OCI-LY7 (cell line): ENCODE results near the gene GPHN. TPM values are rescaled to one million over a fixed set of nuclear protein-coding genes. Genes with fewer than 3 reads are reported as not detected.

Source experiments
- BruUV-seq: library from RNA; stranded (reverse); fragments of 400-500 nt; replicated peaks from 2 replicates; lab custom pipeline; 2021; lab: Mats Ljungman, UMichigan
- CTCF ChIA-PET: fragments of 300-600 bp; sonication (Branson Sonifier 250); formaldehyde crosslinking; loops from one replicate; lab custom pipeline; 2022; ENCODE audit warnings: antibody characterized with exemption; ENCODE audit not compliant: unreplicated experiment; lab: Charles Lee
- POLR2A ChIA-PET: fragments of 300-600 bp; sonication (Branson Sonifier 250); formaldehyde crosslinking; loops from one replicate; lab custom pipeline; 2022; ENCODE audit warnings: antibody characterized with exemption; lab: Charles Lee
- DNase-seq: peaks from one replicate; pipeline ENCODE4 v3.0.0-alpha.2; 2015; ENCODE audit warnings: low spot score
- H2AFZ ChIP-seq: fragments of 200-600 bp; sonication (generic), shearing (Covaris generic); 2 replicates; pipeline ENCODE4 v1.6.1; 2014; ENCODE audit warnings: mild to moderate bottlenecking, antibody characterized with exemption, low read length, moderate library complexity
- H3K27ac ChIP-seq: fragments of 200-600 bp; sonication (generic); 2 replicates; pipeline ENCODE4 v1.5.1; 2014; ENCODE audit warnings: mixed run types, low read depth, mild to moderate bottlenecking, moderate library complexity, low read length, inconsistent platforms; ENCODE audit not compliant: poor library complexity, severe bottlenecking
- H3K36me3 ChIP-seq: fragments of 200-600 bp; sonication (generic); 2 replicates; pipeline ENCODE4 v1.6.1; 2014; ENCODE audit warnings: mild to moderate bottlenecking, antibody characterized with exemption, low read length, moderate library complexity, mixed read lengths; ENCODE audit not compliant: insufficient read depth
- H3K4me1 ChIP-seq: fragments of 200-600 bp; sonication (generic); 2 replicates; pipeline ENCODE4 v1.5.1; 2014; ENCODE audit warnings: mild to moderate bottlenecking, low read length; ENCODE audit not compliant: insufficient read depth, poor library complexity, severe bottlenecking
- H3K4me2 ChIP-seq: fragments of 200-600 bp; sonication (generic); 2 replicates; pipeline ENCODE4 v1.6.1; 2014; ENCODE audit warnings: mild to moderate bottlenecking, low read length
- H3K4me3 ChIP-seq: fragments of 200-600 bp; sonication (generic); 2 replicates; pipeline ENCODE4 v1.5.1; 2014; ENCODE audit warnings: mild to moderate bottlenecking, low read depth, low read length; ENCODE audit not compliant: poor library complexity, severe bottlenecking
- H3K79me2 ChIP-seq: fragments of 200-600 bp; sonication (generic); 2 replicates; pipeline ENCODE4 v1.6.1; 2016; ENCODE audit warnings: low read depth, mild to moderate bottlenecking, low read length, moderate library complexity, mixed read lengths; ENCODE audit not compliant: insufficient read depth
- H3K9me2 ChIP-seq: fragments of 200-600 bp; sonication (generic); 2 replicates; pipeline ENCODE4 v1.6.1; 2016; ENCODE audit warnings: mild to moderate bottlenecking, low read length, mixed read lengths; ENCODE audit not compliant: insufficient read depth
- H3K9me3 ChIP-seq: fragments of 200-600 bp; sonication (generic); 2 replicates; pipeline ENCODE4 v1.6.1; 2014; ENCODE audit warnings: mild to moderate bottlenecking, mixed run types, low read length, mixed read lengths
- H4K20me1 ChIP-seq: fragments of 200-600 bp; sonication (generic); 2 replicates; pipeline ENCODE4 v1.6.1; 2014; ENCODE audit warnings: mild to moderate bottlenecking, antibody characterized with exemption, low read length, moderate library complexity, mixed read lengths; ENCODE audit not compliant: insufficient read depth
- CTCF ChIP-seq: fragments of 200-600 bp; sonication (generic); conservative IDR thresholded peaks from 2 replicates; pipeline ENCODE4 v1.5.1; 2014; ENCODE audit warnings: mild to moderate bottlenecking, antibody characterized with exemption, low read length, moderate library complexity, mixed read lengths
- EZH2phosphoT487 ChIP-seq: fragments of 200-600 bp; sonication (generic); IDR thresholded peaks from 2 replicates; pipeline ENCODE4 v1.6.1; 2018; ENCODE audit warnings: low read depth, borderline replicate concordance, mild to moderate bottlenecking, mixed run types, antibody characterized with exemption, low read length, moderate library complexity, mixed read lengths
- intact Hi-C: fragments of 100-400 bp; cut with micrococcal nuclease; formaldehyde crosslinking; loops from one replicate; pipeline ENCODE4 v1.10.0; 2022; ENCODE audit not compliant: unreplicated experiment
- total RNA-seq, 2 experiments: library from RNA; depleted of rRNA in 1 of 2; stranded (reverse); fragments of >200 nt in 1 of 2; shearing (Covaris generic) in 1 of 2; gene quantifications; 2 replicates each; pipeline ENCODE4 v1.2.3, GENCODE V29; 2014 to 2022

Gene GPHN
- total RNA-seq, 2 experiments from 2014 or later, result not detected

DNA sequence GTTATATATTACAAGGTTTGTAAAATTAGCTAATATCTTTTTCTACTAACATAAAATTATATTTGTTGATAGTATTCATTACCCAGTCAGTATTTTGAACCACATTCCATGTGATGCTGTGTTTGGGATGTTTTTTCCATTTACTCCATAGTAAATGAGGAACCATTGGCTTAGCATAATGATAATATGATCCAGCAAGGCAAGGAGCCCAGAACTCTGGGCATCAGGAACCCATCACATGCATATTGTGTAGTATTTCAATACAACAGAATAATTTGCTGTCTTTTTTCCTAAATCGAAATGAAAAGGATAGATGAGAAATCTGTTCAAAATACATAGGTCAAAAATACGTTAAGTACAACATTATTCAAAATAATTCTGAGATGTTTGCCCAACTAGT lies 632.6 kb downstream of the GPHN start:
- no peak overlapping the region for H3K4me2 ChIP-seq
- no peaks in the 10 kb centered on the region for H3K9me3 ChIP-seq
- ChIA-PET CTCF (no interaction called here), POLR2A (no interaction called here)
- H3K27ac ChIP-seq, result no peak overlapping the region
- H3K9me2 ChIP-seq, result no peaks in the 10 kb centered on the region
- no peak overlapping the region for H3K4me3 ChIP-seq
- H2AFZ ChIP-seq, result no peak overlapping the region
- no TSS peak for BruUV-seq
- no peaks in the 10 kb centered on the region for H3K4me1 ChIP-seq
- H4K20me1 ChIP-seq, result no peaks in the 10 kb centered on the region
- no peak for DNase-seq
- H3K36me3 ChIP-seq, result no peaks in the 10 kb centered on the region
- intact Hi-C loops, result no loop called here
- no peaks in the 10 kb centered on the region for H3K79me2 ChIP-seq
- no peak for TF ChIP-seq EZH2phosphoT487
- no peak for TF ChIP-seq CTCF

DNA sequence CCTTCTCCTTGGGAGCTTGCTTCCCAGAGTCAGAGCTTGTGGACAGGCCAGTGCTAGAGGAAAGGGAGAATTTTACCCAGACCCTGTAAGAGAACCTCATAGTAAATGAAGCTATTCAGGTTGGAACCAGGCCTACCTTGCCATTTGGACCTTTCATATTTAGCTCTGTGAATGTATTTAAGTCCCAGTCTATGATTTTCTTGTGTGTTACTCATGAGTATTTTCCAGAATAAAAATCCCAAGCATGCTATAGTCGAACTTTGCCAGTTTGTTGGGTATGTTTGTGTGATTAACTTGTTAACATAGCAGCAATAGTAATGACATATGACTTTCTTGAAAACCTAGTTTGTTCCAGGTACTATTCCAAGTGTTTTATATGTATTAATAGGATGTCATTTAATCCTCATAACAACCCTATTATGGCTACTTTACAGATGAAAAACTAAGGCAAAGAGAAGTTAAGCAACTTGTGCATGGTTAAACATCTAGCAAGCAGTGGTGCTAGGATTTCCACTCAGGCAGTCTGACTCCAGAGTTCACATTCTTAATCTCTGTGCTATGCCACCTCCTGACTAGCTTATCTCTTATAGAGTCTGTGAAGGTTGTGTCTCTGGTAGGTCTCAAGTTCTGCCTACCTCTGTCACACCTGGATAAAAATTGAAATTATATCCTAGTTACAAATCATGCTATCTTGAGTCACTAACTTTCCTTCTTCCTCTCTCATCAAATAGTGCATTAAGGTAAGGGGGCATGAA lies 633.4 kb downstream of the GPHN start:
- no peak for DNase-seq
- Histone ChIP-seq H3K27ac (no peak overlapping the region), H3K36me3 (no peaks in the 10 kb centered on the region), H3K9me2 (no peaks in the 10 kb centered on the region), H3K4me3 (no peak overlapping the region), H3K4me2 (no peak overlapping the region), H2AFZ (no peak overlapping the region), H3K79me2 (no peaks in the 10 kb centered on the region), H4K20me1 (no peaks in the 10 kb centered on the region), H3K4me1 (no peaks in the 10 kb centered on the region), H3K9me3 (no peaks in the 10 kb centered on the region)
- BruUV-seq, result no TSS peak
- CTCF ChIA-PET, result no interaction called here
- POLR2A ChIA-PET, result no interaction called here
- TF ChIP-seq CTCF (no peak), EZH2phosphoT487 (no peak)
- intact Hi-C loops, result no loop called here

DNA sequence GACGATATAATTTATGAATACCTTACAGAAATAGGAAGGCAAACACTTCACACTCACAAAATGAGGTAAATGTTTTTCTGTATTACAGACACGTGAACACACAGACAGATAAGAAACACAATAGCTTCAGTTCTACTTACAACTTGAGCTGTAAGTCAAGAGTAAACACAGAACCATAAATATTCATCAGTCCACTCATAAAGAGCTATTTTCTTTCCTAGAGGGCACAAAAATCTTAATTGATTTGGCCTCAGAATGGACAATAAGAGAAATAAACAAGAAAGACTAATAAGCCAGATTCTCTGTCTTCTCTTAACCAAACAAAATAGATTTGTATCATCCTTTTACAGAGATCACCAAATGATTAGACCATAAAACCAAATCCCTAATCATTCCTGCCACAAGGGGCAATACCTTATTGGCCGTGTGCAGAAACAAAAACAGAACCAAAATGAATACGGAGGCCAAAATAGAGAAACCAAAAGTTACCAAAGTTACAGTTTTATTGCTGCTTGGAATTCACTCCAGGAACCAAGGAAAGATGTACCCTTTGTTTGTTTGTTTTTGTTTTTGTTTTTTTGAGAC lies 643.2 kb downstream of the GPHN start:
- no peaks in the 10 kb centered on the region for H4K20me1 ChIP-seq
- no peak overlapping the region for H3K4me3 ChIP-seq
- BruUV-seq, result no TSS peak
- DNase-seq, result no peak
- H3K36me3 ChIP-seq, result no peaks in the 10 kb centered on the region
- ChIA-PET CTCF (no interaction called here), POLR2A (no interaction called here)
- no peak overlapping the region for H2AFZ ChIP-seq
- no peak overlapping the region for H3K27ac ChIP-seq
- H3K4me2 ChIP-seq, result no peak overlapping the region
- no peaks in the 10 kb centered on the region for H3K4me1 ChIP-seq
- no peaks in the 10 kb centered on the region for H3K79me2 ChIP-seq
- H3K9me2 ChIP-seq, result no peaks in the 10 kb centered on the region
- intact Hi-C loops, result no loop called here
- no peaks in the 10 kb centered on the region for H3K9me3 ChIP-seq
- TF ChIP-seq CTCF (0 out of 2 replicates have a peak, but pooled peaks have one; percentile 29), EZH2phosphoT487 (no peak)
